ENCODE data around the gene ABCC11. TPM values are rescaled to one million over a fixed set of nuclear protein-coding genes. Genes with fewer than 3 reads are reported as not detected.

ABCC11 gene
- total and polyA plus RNA-seq, 2 of the 13 experiments (the other 11 are each of a cell fraction or from before 2014, with no cell fraction given), result 1.0 to 1.4 TPM

GRCh38 chr16:48277158-48277557 lies 29.8 kb upstream of the ABCC11 start:
- Histone ChIP-seq H3K4me1 (ENCODE audit: insufficient read depth, low read length) (no peaks in the 10 kb centered on the region; the same call in 1 of the 2 replicates), H3K4me3 (replicated peaks in 1 of 3; ENCODE audit: insufficient read depth in 1 of 3, low read depth in 2 of 3, low read length in 3 of 3) (no peak overlapping the region), H3K9me3 (ENCODE audit: low read length) (no peaks in the 10 kb centered on the region), H2AFZ (ENCODE audit: low read length) (no peak overlapping the region), H3K79me2 (ENCODE audit: insufficient read depth, low read length) (no peaks in the 10 kb centered on the region), H3K27me3 (ENCODE audit: control insufficient read depth in 1 of 2, insufficient read depth in 2 of 2, low read length in 2 of 2) (no peaks in the 10 kb centered on the region), H3K4me2 (ENCODE audit: low read depth, low read length) (no peak overlapping the region), H3K36me3 (replicated peaks in 1 of 2; ENCODE audit: control insufficient read depth in 1 of 2, insufficient read depth in 2 of 2, low read length in 2 of 2) (peaks cover 7 to 60% of the 10 kb centered on the region in 2 experiments), H4K20me1 (ENCODE audit: insufficient read depth, low read length) (no peaks in the 10 kb centered on the region), H3K27ac (ENCODE audit: extremely low read length, insufficient read depth, low read length) (no peak overlapping the region), H3K9ac (ENCODE audit: insufficient read depth, low read depth, low read length) (no peak overlapping the region)
- DNase-seq (ENCODE audit: low spot score) (no peak), FAIRE-seq (no peak), ATAC-seq (no peak)
- POLR2A ChIA-PET, result no interaction called here
- intact Hi-C loops (cut with micrococcal nuclease; ENCODE audit: unreplicated experiment), result no loop called here
- CTCF ChIA-PET (ENCODE audit: low intra/inter-chr PET ratio, low total read pairs), result no interaction called here
- 98% methylated on average over 5 of the region's 5 CpGs for WGBS (ENCODE audit: low lambda C conversion rate)
- in situ Hi-C loops (cut with HindIII; ENCODE audit: extremely low pct_ligation_motif_present, low pct_unique_long_range_greater_than_20kb), result no loop called here
- TF ChIP-seq PAWR (CRISPR knock-in tag; IDR thresholded peaks at IDR 0.05; ENCODE audit: borderline replicate concordance) (no peak), JARID2 (CRISPR knock-in tag; IDR thresholded peaks at IDR 0.05; ENCODE audit: insufficient replicate concordance) (no peak), NPAS2 (CRISPR knock-in tag; IDR thresholded peaks at IDR 0.05; ENCODE audit: borderline replicate concordance) (no peak), RNF2 (conservative IDR thresholded peaks at IDR 0.05; ENCODE audit: low read depth) (no peak), PRDM15 (CRISPR knock-in tag; IDR thresholded peaks at IDR 0.05) (no peak), HNF1A (IDR thresholded peaks at IDR 0.05; ENCODE audit: low read depth) (no peak), HNF1A (CRISPR knock-in tag; IDR thresholded peaks at IDR 0.05; ENCODE audit: borderline replicate concordance) (no peak), SNAPC5 (CRISPR knock-in tag; IDR thresholded peaks at IDR 0.05; ENCODE audit: borderline replicate concordance) (no peak)
- no TSS peak for BruUV-seq (replicated peaks)

All from HepG2 (cell line).